GM12878 (cell line): ENCODE results near the gene COX10.

Experiments used
- EGR1 ChIP-seq, 2 experiments: IDR thresholded peaks; 1 replicate in 1 of 2; 2 replicates in 1 of 2; pipeline ENCODE4 v1.6.1; 2011 to 2012; ENCODE audit warnings: low read depth in 2 of 2, low read length in 2 of 2, borderline replicate concordance in 1 of 2, mild to moderate bottlenecking in 1 of 2, moderate library complexity in 1 of 2
- EZH2 ChIP-seq: IDR thresholded peaks from 2 replicates; pipeline ENCODE4 v1.6.1; 2012; ENCODE audit warnings: low read depth, mild to moderate bottlenecking, control low read depth, inconsistent platforms, low read length, borderline replicate concordance; ENCODE audit not compliant: control insufficient read depth
- MYC ChIP-seq: IDR thresholded peaks from 2 replicates; pipeline ENCODE4 v1.6.1; 2011; ENCODE audit warnings: mild to moderate bottlenecking, low read length, moderate library complexity, inconsistent platforms; ENCODE audit not compliant: insufficient read depth, insufficient replicate concordance, insufficient read length, severe bottlenecking
- NBN ChIP-seq: fragments of 450-650 bp; IDR thresholded peaks from 2 replicates; pipeline ENCODE4 v1.6.1; 2016
- NFYB ChIP-seq: IDR thresholded peaks from 2 replicates; pipeline ENCODE4 v1.6.1; 2011; ENCODE audit warnings: low read depth, mild to moderate bottlenecking, low read length, improper control_type of control experiment, moderate library complexity; ENCODE audit not compliant: insufficient read depth
- POLR2A ChIP-seq: IDR thresholded peaks from 2 replicates; pipeline ENCODE4 v1.6.1; 2011; ENCODE audit warnings: low read depth, mild to moderate bottlenecking, low read length
- RAD21 ChIP-seq: IDR thresholded peaks from 2 replicates; pipeline ENCODE4 v1.6.1; 2011; ENCODE audit warnings: mild to moderate bottlenecking, low read depth, low read length, moderate library complexity; ENCODE audit not compliant: insufficient read depth
- ZNF274 ChIP-seq: IDR thresholded peaks from one replicate; pipeline ENCODE4 v1.8.0; 2011; ENCODE audit not compliant: insufficient read length, insufficient read depth
- TF ChIP-seq, protein P1 (sequence below), 3 experiments: IDR thresholded peaks in 2 of 3; conservative IDR thresholded peaks in 1 of 3; 2 replicates each; pipeline ENCODE4 v1.5.1; 2011; ENCODE audit warnings: low read depth in 3 of 3, low read length in 3 of 3, mild to moderate bottlenecking in 3 of 3, control low read depth in 2 of 3, moderate library complexity in 2 of 3, inconsistent platforms in 1 of 3, mixed read lengths in 1 of 3; ENCODE audit not compliant: control insufficient read depth in 2 of 3, insufficient read depth in 1 of 3; ENCODE audit errors: extremely low read depth in 1 of 3
- TF ChIP-seq, protein P2 (sequence below): IDR thresholded peaks from 2 replicates; pipeline ENCODE4 v1.6.1; 2012; ENCODE audit warnings: low read depth, low read length, improper control_type of control experiment
- TF ChIP-seq, protein P3 (sequence below): IDR thresholded peaks from 2 replicates; pipeline ENCODE4 v1.6.1; 2011; ENCODE audit warnings: borderline replicate concordance, low read depth, mild to moderate bottlenecking, moderate library complexity, mixed read lengths, low read length; ENCODE audit not compliant: insufficient read depth; ENCODE audit errors: extremely low read length

DNA sequence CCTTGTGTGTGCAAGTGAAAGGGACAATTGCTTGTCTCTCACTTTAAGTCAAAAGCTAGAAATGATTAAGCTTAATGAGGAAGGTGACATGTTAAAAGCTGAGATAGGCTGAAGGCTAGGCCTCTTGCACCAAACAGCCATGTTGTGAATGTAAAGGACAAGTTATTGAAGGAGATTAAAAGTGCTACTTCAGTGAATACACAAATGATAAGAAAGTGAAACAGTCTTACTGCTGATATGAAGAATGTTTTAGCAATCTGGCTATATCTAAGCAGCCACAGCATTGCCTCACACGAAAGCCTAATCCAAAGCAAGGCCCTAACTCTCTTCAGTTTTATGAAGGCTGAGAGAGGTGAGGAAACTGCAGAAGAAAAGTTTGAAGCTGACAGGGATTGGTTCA, 96.3 kb downstream of the COX10 start:
- TF ChIP-seq NBN: no peak
- no peak for TF ChIP-seq RAD21
- TF ChIP-seq, protein P1, sequence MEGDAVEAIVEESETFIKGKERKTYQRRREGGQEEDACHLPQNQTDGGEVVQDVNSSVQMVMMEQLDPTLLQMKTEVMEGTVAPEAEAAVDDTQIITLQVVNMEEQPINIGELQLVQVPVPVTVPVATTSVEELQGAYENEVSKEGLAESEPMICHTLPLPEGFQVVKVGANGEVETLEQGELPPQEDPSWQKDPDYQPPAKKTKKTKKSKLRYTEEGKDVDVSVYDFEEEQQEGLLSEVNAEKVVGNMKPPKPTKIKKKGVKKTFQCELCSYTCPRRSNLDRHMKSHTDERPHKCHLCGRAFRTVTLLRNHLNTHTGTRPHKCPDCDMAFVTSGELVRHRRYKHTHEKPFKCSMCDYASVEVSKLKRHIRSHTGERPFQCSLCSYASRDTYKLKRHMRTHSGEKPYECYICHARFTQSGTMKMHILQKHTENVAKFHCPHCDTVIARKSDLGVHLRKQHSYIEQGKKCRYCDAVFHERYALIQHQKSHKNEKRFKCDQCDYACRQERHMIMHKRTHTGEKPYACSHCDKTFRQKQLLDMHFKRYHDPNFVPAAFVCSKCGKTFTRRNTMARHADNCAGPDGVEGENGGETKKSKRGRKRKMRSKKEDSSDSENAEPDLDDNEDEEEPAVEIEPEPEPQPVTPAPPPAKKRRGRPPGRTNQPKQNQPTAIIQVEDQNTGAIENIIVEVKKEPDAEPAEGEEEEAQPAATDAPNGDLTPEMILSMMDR (IDR thresholded peaks at IDR 0.05 in 2 of 3, conservative IDR thresholded peaks at IDR 0.05 in 1 of 3; ENCODE audit: control insufficient read depth in 2 of 3, extremely low read depth in 1 of 3, insufficient read depth in 1 of 3, low read depth in 3 of 3, low read length in 3 of 3): no peak
- TF ChIP-seq ZNF274: no peak
- no peak for TF ChIP-seq EGR1 (IDR thresholded peaks at IDR 0.05; ENCODE audit: borderline replicate concordance in 1 of 2, low read depth in 2 of 2, low read length in 2 of 2)
- no peak for TF ChIP-seq POLR2A
- TF ChIP-seq, protein P2, sequence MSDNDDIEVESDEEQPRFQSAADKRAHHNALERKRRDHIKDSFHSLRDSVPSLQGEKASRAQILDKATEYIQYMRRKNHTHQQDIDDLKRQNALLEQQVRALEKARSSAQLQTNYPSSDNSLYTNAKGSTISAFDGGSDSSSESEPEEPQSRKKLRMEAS: no peak
- TF ChIP-seq NFYB: no peak
- TF ChIP-seq, protein P3, sequence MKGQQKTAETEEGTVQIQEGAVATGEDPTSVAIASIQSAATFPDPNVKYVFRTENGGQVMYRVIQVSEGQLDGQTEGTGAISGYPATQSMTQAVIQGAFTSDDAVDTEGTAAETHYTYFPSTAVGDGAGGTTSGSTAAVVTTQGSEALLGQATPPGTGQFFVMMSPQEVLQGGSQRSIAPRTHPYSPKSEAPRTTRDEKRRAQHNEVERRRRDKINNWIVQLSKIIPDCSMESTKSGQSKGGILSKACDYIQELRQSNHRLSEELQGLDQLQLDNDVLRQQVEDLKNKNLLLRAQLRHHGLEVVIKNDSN: no peak
- TF ChIP-seq MYC: no peak
- no peak for TF ChIP-seq EZH2
